PC-3 (cell line): Measurements from ENCODE around the gene LRBA. TPM values are rescaled to one million over a fixed set of nuclear protein-coding genes. Genes with fewer than 3 reads are reported as not detected.

Source experiments
- ATAC-seq: fragments of 200-7000 bp; cut with Tn5 transposase; 2 replicates; pipeline ENCODE4 v1.9.1; 2020; ENCODE audit warnings: mild to moderate bottlenecking, moderate library complexity
- BruUV-seq: library from RNA; stranded (reverse); fragments of 400-500 nt; replicated peaks from 2 replicates; lab custom pipeline; 2021; lab: Mats Ljungman, UMichigan
- CTCF ChIA-PET: fragments of 300-600 bp; sonication (Branson Sonifier 250); formaldehyde crosslinking; loops from one replicate; lab custom pipeline; 2022; ENCODE audit warnings: antibody characterized with exemption; lab: Charles Lee
- POLR2A ChIA-PET: fragments of 300-600 bp; sonication (Branson Sonifier 250); formaldehyde crosslinking; loops from one replicate; lab custom pipeline; 2022; ENCODE audit warnings: antibody characterized with exemption; ENCODE audit not compliant: unreplicated experiment; lab: Charles Lee
- DNase-seq: peaks from one replicate; pipeline ENCODE4 v3.0.0-alpha.2; 2015
- H2AFZ ChIP-seq: fragments of 300-600 bp; sonication (generic); 2 replicates; pipeline ENCODE4 v1.6.0; 2016; ENCODE audit warnings: antibody characterized with exemption, low read length
- H3F3A ChIP-seq: fragments of 300-600 bp; sonication (generic); one replicate; pipeline ENCODE4 v1.6.0; 2017; ENCODE audit warnings: antibody characterized with exemption, low read length, control low read depth, mild to moderate bottlenecking; ENCODE audit not compliant: unreplicated experiment
- H3K27ac ChIP-seq: fragments of 300-600 bp; sonication (generic); 2 replicates; pipeline ENCODE4 v1.5.1; 2016; ENCODE audit warnings: mild to moderate bottlenecking, low read length
- H3K27me3 ChIP-seq: fragments of 300-600 bp; sonication (generic); 2 replicates; pipeline ENCODE4 v1.6.1; 2016; ENCODE audit warnings: low read length, mixed read lengths
- H3K36me3 ChIP-seq: fragments of 300-600 bp; sonication (generic); 2 replicates; pipeline ENCODE4 v1.6.1; 2016; ENCODE audit warnings: low read depth, mixed run types, low read length, mixed read lengths
- H3K4me1 ChIP-seq: fragments of 300-600 bp; sonication (generic); 2 replicates; pipeline ENCODE4 v1.5.1; 2016; ENCODE audit warnings: low read length; ENCODE audit not compliant: insufficient read depth
- H3K4me2 ChIP-seq: fragments of 300-600 bp; sonication (generic); 2 replicates; pipeline ENCODE4 v1.6.0; 2016; ENCODE audit warnings: low read length
- H3K4me3 ChIP-seq: fragments of 300-600 bp; sonication (generic); 2 replicates; pipeline ENCODE4 v1.5.1; 2016; ENCODE audit warnings: mild to moderate bottlenecking, low read length, mixed read lengths
- H3K79me2 ChIP-seq: fragments of 300-600 bp; sonication (generic); 2 replicates; pipeline ENCODE4 v1.6.1; 2017; ENCODE audit warnings: low read length, mixed read lengths
- H3K9ac ChIP-seq: fragments of 300-600 bp; sonication (generic); 2 replicates; pipeline ENCODE4 v1.6.0; 2016; ENCODE audit warnings: mild to moderate bottlenecking, low read length
- H3K9me2 ChIP-seq: fragments of 300-600 bp; sonication (generic); replicated peaks from 2 replicates; pipeline ENCODE4 v1.6.1; 2016; ENCODE audit warnings: mixed run types, low read length, mixed read lengths
- H3K9me3 ChIP-seq: fragments of 300-600 bp; sonication (generic); 2 replicates; pipeline ENCODE4 v1.6.1; 2016; ENCODE audit warnings: low read length, mixed read lengths
- H4K20me1 ChIP-seq: fragments of 300-600 bp; sonication (generic); 2 replicates; pipeline ENCODE4 v1.6.1; 2016; ENCODE audit warnings: low read length, mixed read lengths
- EZH2 ChIP-seq: fragments of 300-600 bp; sonication (generic); IDR thresholded peaks from one replicate; pipeline ENCODE4 v1.6.1; 2017; ENCODE audit warnings: antibody characterized with exemption, mild to moderate bottlenecking, low read length; ENCODE audit not compliant: unreplicated experiment
- EZH2phosphoT487 ChIP-seq: fragments of 300-600 bp; sonication (generic); IDR thresholded peaks from 2 replicates; pipeline ENCODE4 v1.6.1; 2018; ENCODE audit warnings: mild to moderate bottlenecking, antibody characterized with exemption, low read length, borderline replicate concordance
- intact Hi-C: fragments of 100-400 bp; cut with micrococcal nuclease; formaldehyde crosslinking; loops from 2 replicates; pipeline ENCODE4 v1.9.0; 2023
- total RNA-seq: library from RNA; depleted of rRNA; stranded (reverse); fragments of >200 nt; gene quantifications from 2 replicates; pipeline ENCODE4 v1.2.3, GENCODE V29; 2014
- TF ChIP-seq, protein P1 (sequence below): fragments of 300-600 bp; sonication (generic); conservative IDR thresholded peaks from 2 replicates; pipeline ENCODE4 v1.5.1; 2017; ENCODE audit warnings: antibody characterized with exemption, low read depth, mild to moderate bottlenecking, low read length

The LRBA gene
- total RNA-seq, 1 experiment from 2014 or later = 40.8 TPM

DNA sequence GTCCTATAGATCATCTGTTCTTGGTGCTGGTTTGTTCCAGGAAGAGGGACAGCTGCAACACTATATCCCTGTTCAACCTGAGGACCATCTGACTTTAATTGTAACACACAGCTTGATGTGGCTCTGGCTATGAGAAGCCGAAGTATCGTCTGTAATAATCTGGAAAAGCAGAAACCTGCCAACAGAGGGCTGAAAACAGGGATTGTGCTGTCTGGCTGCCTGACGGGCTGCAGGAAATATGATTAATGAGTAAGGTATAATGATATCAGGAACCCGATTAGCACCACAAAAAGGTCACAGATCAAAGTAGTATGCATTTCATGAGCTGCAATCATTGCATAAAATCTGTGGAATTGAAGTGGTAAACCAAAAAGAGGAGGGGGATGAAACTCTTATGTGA, 603.6 kb downstream of the LRBA start:
- ATAC-seq = no peak
- ChIA-PET POLR2A (no interaction called here), CTCF (no interaction called here)
- Histone ChIP-seq H3K9me3 (no peaks in the 10 kb centered on the region), H3K27ac (no peak overlapping the region), H3K36me3 (no peaks in the 10 kb centered on the region), H3K4me1 (no peaks in the 10 kb centered on the region), H3K4me2 (no peak overlapping the region), H3K27me3 (no peaks in the 10 kb centered on the region), H3K79me2 (no peaks in the 10 kb centered on the region), H3F3A (no peaks in the 10 kb centered on the region), H3K9me2 (no peaks in the 10 kb centered on the region), H4K20me1 (no peaks in the 10 kb centered on the region), H2AFZ (no peak overlapping the region), H3K4me3 (no peak overlapping the region), H3K9ac (no peak overlapping the region)
- BruUV-seq = no TSS peak
- no peak for DNase-seq
- TF ChIP-seq EZH2phosphoT487 (no peak), EZH2 (no peak)
- TF ChIP-seq, protein P1, sequence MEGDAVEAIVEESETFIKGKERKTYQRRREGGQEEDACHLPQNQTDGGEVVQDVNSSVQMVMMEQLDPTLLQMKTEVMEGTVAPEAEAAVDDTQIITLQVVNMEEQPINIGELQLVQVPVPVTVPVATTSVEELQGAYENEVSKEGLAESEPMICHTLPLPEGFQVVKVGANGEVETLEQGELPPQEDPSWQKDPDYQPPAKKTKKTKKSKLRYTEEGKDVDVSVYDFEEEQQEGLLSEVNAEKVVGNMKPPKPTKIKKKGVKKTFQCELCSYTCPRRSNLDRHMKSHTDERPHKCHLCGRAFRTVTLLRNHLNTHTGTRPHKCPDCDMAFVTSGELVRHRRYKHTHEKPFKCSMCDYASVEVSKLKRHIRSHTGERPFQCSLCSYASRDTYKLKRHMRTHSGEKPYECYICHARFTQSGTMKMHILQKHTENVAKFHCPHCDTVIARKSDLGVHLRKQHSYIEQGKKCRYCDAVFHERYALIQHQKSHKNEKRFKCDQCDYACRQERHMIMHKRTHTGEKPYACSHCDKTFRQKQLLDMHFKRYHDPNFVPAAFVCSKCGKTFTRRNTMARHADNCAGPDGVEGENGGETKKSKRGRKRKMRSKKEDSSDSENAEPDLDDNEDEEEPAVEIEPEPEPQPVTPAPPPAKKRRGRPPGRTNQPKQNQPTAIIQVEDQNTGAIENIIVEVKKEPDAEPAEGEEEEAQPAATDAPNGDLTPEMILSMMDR = no peak
- intact Hi-C loops = no loop called here

DNA sequence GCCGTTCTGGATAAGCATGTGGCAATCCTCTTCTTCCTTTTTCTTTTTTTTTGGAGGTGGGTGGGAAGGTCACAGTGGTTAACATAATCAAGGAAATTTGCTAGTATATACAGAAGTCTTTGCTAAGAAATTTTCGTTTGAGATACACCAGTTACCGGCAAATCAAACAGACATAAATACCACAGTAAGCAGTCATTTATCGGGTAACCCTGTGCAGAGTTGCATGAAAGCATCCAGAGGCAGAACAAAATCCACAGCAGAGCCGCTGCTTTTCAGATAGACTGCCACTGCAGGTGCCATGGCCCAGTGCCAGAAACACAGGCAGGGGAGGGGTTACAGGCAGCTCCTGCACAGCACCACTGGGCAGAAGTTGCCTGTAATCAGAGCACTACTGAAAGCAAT, 612.2 kb downstream of the LRBA start:
- intact Hi-C loops = no loop called here
- Histone ChIP-seq H3K4me2 (no peak overlapping the region), H4K20me1 (no peaks in the 10 kb centered on the region), H3K27me3 (no peaks in the 10 kb centered on the region), H3F3A (no peaks in the 10 kb centered on the region), H3K79me2 (no peaks in the 10 kb centered on the region), H3K27ac (no peak overlapping the region), H2AFZ (no peak overlapping the region), H3K36me3 (no peaks in the 10 kb centered on the region), H3K9me3 (no peaks in the 10 kb centered on the region), H3K9ac (no peak overlapping the region), H3K4me1 (no peaks in the 10 kb centered on the region), H3K4me3 (no peak overlapping the region), H3K9me2 (no peaks in the 10 kb centered on the region)
- ChIA-PET CTCF (no interaction called here), POLR2A (no interaction called here)
- TF ChIP-seq, protein P1 = no peak
- TF ChIP-seq EZH2phosphoT487 (no peak), EZH2 (no peak)
- no TSS peak for BruUV-seq
- DNase-seq = no peak
- ATAC-seq = no peak

DNA sequence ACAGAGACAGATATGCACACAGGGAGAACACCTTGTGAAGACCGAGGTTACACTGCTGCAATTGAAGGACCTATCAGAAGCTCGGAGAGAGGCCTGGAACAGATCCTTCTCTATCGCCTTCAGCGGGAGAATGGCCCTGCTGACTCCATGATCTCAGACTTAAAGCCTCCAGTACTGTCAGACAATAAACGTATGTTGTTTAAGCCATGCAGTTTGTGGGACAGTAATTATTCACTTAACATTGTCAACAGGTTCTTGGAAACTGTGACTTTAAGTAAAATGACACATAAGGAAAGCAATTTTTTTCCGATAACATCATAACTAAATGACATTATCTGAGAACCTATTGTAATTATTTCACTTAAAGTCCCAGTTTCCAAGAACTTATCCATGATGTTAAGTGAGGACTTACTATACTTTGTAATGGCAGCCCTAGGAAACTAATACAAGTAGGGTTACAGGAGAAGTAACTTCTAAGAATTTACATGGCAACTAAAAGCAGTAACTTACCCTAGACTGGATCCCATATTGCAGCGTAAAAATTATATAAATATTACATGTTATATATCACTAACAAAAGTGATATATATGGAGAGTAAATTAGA, 613.9 kb downstream of the LRBA start:
- Histone ChIP-seq H3F3A (no peaks in the 10 kb centered on the region), H3K9me2 (no peaks in the 10 kb centered on the region), H3K9ac (no peak overlapping the region), H3K4me3 (no peak overlapping the region), H3K27ac (no peak overlapping the region), H3K4me1 (no peaks in the 10 kb centered on the region), H3K9me3 (no peaks in the 10 kb centered on the region), H3K36me3 (no peaks in the 10 kb centered on the region), H3K79me2 (no peaks in the 10 kb centered on the region), H3K27me3 (no peaks in the 10 kb centered on the region), H4K20me1 (no peaks in the 10 kb centered on the region), H3K4me2 (no peak overlapping the region), H2AFZ (no peak overlapping the region)
- CTCF ChIA-PET = no interaction called here
- intact Hi-C loops = no loop called here
- no peak for TF ChIP-seq EZH2
- TF ChIP-seq, protein P1 = no peak
- no peak for TF ChIP-seq EZH2phosphoT487
- BruUV-seq = no TSS peak
- DNase-seq (no peak), ATAC-seq (no peak)
- POLR2A ChIA-PET = no interaction called here
